Measurements from ENCODE around the gene MSH4.
"Not testable (repeated sequence)": the region's sequence is repeated elsewhere in the genome, so short reads cannot be mapped to it uniquely, and the experiment has no call there.

The MSH4 gene

DNA sequence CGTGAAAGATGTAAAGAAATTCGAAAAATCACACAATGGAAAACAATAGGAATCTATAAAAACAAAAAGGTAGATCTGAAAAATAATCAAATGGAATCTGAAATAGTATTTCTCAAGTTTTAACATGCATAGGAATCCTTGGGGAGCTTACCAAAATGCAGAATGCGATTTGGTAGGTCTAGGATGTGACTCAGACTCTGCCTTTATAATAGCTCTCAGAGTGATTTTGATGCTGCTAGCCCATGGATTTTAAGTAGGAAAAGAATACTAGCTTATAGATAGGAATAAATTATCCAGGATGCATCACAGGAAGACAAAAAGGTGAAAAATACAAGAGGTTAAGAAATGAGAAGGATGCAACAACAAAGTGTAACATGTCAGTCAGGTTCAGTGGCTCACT is 24.7 kb upstream of the MSH4 start:
- no peak for DNase-seq (ENCODE audit: low read depth)

DNA sequence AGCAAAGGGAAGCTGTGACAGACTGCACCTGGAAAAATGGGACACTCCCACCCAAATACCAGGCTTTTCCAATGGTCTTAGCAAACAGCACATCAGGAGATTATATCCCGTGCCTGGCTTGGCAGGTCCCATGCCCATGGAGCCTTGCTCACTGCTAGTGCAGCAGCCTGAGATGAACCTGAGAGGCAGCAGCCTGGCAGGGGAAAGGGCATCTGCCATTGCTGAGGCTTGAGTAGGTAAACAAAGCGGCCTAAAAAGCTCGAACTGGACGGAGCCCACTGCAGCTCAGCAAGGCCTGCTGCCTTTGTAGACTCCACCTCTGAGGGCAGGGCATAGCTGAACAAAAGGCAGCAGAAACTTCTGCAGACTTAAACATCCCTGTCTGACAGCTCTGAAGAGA is 18.9 kb upstream of the MSH4 start:
- DNase-seq (ENCODE audit: low read depth); H3K4me3 ChIP-seq (ENCODE audit: low read depth, low read length): not testable (repeated sequence)

More for the DNA sequence above, 24.7 kb upstream of the MSH4 start:
- TF ChIP-seq, protein P1, sequence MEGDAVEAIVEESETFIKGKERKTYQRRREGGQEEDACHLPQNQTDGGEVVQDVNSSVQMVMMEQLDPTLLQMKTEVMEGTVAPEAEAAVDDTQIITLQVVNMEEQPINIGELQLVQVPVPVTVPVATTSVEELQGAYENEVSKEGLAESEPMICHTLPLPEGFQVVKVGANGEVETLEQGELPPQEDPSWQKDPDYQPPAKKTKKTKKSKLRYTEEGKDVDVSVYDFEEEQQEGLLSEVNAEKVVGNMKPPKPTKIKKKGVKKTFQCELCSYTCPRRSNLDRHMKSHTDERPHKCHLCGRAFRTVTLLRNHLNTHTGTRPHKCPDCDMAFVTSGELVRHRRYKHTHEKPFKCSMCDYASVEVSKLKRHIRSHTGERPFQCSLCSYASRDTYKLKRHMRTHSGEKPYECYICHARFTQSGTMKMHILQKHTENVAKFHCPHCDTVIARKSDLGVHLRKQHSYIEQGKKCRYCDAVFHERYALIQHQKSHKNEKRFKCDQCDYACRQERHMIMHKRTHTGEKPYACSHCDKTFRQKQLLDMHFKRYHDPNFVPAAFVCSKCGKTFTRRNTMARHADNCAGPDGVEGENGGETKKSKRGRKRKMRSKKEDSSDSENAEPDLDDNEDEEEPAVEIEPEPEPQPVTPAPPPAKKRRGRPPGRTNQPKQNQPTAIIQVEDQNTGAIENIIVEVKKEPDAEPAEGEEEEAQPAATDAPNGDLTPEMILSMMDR (IDR thresholded peaks at IDR 0.05; ENCODE audit: low read depth, low read length, missing control alignments) = no peak
- H3K4me3 ChIP-seq (ENCODE audit: low read depth, low read length) = no peak overlapping the region

DNA sequence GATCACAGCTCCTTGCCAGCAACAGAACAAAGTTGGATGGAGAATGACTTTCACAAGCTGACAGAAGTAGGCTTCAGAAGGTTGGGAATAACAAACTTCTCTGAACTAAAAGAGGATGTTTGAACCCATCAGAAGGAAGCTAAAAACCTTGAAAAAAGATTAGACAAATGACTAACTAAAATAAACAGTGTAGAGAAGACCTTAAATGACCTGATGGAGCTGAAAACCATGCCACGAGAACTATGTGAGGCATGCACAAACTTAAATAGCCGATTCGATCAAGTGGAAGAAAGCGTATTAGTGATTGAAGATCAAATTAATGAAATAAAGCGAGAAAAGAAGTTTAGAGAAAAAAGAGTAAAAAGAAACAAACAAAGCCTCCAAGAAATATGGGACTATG is 18.0 kb upstream of the MSH4 start:
- not testable (repeated sequence) for DNase-seq (ENCODE audit: low read depth); H3K4me3 ChIP-seq (ENCODE audit: low read depth, low read length)

DNA sequence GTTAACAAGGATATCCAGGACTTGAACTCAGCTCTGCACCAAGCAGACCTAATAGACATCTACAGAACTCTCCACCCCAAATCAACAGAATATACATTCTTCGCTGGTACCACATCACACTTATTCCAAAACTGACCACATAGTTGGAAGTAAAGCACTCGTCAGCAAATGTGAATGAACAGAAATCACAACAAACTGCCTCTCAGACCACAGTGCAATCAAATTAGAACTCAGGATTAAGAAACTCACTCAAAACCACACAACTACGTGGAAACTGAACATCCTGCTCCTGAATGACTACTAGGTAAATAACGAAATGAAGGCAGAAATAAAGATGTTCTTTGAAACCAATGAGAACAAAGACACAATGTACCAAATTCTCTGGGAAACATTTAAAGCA is 16.5 kb upstream of the MSH4 start:
- H3K4me3 ChIP-seq (ENCODE audit: low read depth, low read length); DNase-seq (ENCODE audit: low read depth): not testable (repeated sequence)

DNA sequence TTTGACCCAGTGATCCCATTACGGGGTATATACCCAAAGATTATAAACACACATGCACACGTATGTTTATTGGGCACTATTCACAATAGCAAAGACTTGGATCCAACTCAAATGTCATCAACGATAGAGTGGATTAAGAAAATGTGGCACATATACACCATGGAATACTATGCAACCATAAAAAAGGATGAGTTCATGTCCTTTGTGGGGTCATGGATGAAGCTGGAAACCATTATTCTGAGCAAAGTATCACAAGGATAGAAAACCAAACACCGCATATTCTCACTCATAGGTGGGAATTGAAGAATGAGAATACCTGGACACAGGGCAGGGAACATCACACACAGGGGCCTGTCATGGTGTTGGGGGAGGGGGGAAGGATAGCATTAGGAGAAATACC is 12.8 kb upstream of the MSH4 start:
- peak overlapping the region; percentile 78; the same call in 1 of the 2 replicates for H3K4me3 ChIP-seq (ENCODE audit: low read depth, low read length)
- not testable (repeated sequence) for DNase-seq (ENCODE audit: low read depth)

DNA sequence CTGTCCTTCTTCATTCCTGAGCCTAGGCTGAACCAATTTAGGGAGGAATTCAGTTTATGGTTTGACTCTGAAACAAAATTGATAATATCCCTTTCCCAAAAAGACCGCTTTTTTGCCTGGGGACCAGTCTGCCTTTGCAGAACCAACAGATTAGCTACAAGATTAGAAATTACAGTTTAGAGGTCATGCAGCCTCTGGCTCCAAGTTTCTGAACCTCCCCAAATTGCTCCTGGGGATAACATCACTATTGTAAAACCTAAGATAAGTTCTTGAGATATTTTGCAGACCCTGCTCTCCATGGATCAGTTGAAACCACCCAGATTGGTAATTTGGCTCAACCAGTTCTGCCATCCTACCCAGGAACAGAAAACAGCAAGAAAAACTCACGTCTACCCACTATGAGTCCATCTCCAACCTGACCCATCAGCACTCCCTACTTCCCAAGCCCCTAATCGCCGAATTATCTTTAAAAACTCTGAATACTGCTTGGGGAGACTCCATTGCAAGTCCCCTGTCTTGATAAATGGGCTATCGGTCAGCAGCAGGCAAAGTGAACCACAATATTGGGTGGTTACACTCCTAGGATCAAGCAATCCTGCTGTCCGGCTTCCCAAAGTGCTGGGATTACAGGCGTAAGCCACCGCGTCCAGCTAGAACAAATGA is 11.2 kb upstream of the MSH4 start:
- TF ChIP-seq, protein P1 (IDR thresholded peaks at IDR 0.05; ENCODE audit: low read depth, low read length, missing control alignments) = no peak
- DNase-seq (ENCODE audit: low read depth) = no peak
- H3K4me3 ChIP-seq (ENCODE audit: low read depth, low read length) = peak overlapping the region; percentile 78

DNA sequence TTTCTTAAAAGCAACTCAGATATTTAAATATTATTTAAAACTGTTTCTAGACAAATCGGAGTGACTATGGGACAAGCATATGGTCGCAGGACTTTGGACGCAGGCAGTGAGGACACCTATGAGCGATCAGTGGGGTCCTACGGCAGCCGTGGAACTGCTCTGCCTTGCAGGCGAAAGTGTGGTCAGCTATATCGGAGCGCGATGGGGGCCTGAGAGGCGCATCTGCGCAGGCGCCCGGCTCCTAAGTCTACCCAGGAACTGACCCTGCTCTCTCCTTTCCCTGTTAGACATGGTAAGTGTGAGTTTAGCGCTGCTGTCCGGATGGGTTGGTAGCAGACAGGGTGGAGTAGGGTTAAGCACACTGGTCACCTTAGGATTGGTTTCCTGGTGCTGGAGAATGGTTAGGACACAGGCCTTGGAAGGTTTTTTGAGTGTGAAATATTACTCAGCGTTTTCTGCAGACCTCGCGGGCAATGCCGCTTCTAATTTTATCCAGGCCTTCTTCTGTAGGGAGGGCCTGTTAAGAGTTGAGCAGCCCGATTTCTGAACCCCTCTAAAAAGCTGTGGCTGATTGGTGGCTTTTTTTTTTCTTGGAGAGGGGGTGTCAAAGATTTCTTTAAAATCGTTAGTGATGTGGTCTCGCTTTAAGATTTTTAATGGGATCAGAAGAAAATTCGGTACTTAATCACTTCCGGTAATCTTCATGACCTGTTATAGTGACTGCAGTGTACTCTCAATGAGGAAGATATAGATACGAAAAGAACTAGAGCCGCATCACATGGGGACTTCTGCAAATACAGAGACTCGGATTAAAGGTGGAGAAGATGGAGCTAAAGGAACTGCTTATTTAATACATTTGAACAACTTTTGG is 10.5 kb upstream of the MSH4 start, which contains the start of gene RABGGTB:
Gene RABGGTB (plus strand): TSS at position 274 of the 871 bp plus-strand sequence. CDS start 16 bp downstream, at position 290.
- peak; percentile 93 for DNase-seq (ENCODE audit: low read depth)
- H3K4me3 ChIP-seq (ENCODE audit: low read depth, low read length) = peak within 1 kb of the TSS; percentile 78
- TF ChIP-seq, protein P1 (IDR thresholded peaks at IDR 0.05; ENCODE audit: low read depth, low read length, missing control alignments) = no peak

DNA sequence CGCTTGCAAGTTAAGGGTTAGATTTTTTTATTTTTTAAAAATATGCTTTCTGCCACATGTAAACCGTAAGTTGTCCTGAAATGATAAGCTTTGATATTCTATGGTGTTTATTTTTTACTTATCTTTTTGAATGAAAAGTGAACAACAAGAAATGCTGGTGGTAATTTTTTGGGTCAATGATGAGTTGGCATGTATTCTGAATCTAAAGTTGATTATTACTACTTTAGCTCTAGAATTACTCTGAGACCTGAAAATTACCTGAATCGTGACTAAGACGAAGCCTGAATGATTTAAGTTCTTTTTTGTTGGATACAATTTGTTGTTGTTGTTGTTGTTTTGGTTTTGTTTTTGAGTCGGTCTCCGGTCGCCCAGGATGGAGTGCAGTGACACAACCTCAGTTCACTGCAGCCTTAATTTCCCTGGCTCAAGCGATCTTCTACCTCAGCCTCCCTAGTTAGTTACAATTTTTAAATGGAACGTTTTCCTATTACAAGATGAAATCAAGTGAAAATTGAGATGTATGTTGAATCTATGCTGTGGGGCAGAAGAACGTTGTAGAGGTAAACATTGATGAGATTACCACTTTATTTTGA is 9.7 kb upstream of the MSH4 start:
- DNase-seq (ENCODE audit: low read depth) = no peak
- TF ChIP-seq, protein P1 (IDR thresholded peaks at IDR 0.05; ENCODE audit: low read depth, low read length, missing control alignments) = no peak
- H3K4me3 ChIP-seq (ENCODE audit: low read depth, low read length) = peak overlapping the region; percentile 78

DNA sequence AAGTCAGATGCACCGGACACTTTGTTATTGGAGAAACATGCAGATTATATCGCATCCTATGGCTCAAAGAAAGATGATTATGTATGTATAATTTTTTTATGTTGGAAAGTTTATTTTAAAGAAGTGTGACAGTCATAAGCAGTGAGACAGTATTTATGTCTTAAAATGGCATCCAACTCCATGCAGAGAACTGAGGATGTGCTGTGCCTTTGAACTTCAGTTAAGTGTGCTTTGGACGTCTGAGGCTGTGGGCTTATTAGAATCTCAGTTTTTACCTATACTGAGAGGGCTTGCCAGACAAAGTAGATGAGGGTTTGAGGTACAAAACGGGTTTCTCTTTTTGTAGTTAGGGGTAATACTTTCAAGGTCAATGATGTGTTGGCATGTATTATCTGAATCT is 9.2 kb upstream of the MSH4 start:
- TF ChIP-seq, protein P1 (IDR thresholded peaks at IDR 0.05; ENCODE audit: low read depth, low read length, missing control alignments) = no peak
- peak overlapping the region; percentile 78 for H3K4me3 ChIP-seq (ENCODE audit: low read depth, low read length)
- DNase-seq (ENCODE audit: low read depth) = no peak
